Tibial nerve (tissue), 3 donors: Measurements from ENCODE around the gene RGS16.

Source experiments
- POLR2A ChIP-seq, 2 donors: fragments of 450-650 bp; IDR thresholded peaks; one replicate each; pipeline ENCODE4 v1.6.1; 2017; ENCODE audit warnings: antibody characterized with exemption in 2 of 2, mild to moderate bottlenecking in 2 of 2, moderate library complexity in 2 of 2
- TF ChIP-seq, protein P1 (sequence below), 5 experiments: fragments of 200-600 bp in 3 of 5; fragments of 450-650 bp in 2 of 5; sonication (generic) in 3 of 5; IDR thresholded peaks; one replicate each; pipeline ENCODE4 v1.5.1; 2016 to 2019; ENCODE audit warnings: antibody characterized with exemption in 5 of 5, mild to moderate bottlenecking in 3 of 5, moderate library complexity in 2 of 5

DNA sequence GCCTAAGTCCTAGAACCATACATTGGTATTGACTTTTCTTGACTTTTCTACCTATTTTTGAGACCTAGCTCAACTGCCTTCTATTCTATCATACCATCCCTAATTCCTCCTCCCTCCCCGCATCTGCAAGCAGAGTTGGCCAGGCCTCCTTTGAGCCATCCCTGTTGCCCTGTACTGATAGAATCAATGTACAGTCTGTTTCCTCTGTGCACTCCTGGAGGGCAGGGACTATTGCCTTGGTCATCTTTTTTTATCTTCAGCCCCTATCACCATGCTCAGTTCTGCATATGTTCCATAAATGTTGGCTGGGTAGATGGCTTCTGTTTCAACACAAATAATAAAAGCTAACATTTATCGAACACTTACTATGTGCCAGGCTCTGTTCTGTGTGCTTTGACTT is 4.0 kb upstream of the RGS16 start:
- TF ChIP-seq, protein P1, sequence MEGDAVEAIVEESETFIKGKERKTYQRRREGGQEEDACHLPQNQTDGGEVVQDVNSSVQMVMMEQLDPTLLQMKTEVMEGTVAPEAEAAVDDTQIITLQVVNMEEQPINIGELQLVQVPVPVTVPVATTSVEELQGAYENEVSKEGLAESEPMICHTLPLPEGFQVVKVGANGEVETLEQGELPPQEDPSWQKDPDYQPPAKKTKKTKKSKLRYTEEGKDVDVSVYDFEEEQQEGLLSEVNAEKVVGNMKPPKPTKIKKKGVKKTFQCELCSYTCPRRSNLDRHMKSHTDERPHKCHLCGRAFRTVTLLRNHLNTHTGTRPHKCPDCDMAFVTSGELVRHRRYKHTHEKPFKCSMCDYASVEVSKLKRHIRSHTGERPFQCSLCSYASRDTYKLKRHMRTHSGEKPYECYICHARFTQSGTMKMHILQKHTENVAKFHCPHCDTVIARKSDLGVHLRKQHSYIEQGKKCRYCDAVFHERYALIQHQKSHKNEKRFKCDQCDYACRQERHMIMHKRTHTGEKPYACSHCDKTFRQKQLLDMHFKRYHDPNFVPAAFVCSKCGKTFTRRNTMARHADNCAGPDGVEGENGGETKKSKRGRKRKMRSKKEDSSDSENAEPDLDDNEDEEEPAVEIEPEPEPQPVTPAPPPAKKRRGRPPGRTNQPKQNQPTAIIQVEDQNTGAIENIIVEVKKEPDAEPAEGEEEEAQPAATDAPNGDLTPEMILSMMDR (IDR thresholded peaks at IDR 0.05): no peak
- TF ChIP-seq POLR2A (IDR thresholded peaks at IDR 0.05): no peak
